22Rv1 (cell line): ENCODE data around the gene ACTN2.

Source experiments
- ZFX ChIP-seq: fragments of 450-650 bp; IDR thresholded peaks from 2 replicates; pipeline ENCODE4 v1.6.1; 2017; ENCODE audit warnings: antibody characterized with exemption, borderline replicate concordance
- TF ChIP-seq, protein P1 (sequence below): fragments of 450-650 bp; IDR thresholded peaks from 2 replicates; pipeline ENCODE4 v1.5.1; 2017; ENCODE audit warnings: mild to moderate bottlenecking

DNA sequence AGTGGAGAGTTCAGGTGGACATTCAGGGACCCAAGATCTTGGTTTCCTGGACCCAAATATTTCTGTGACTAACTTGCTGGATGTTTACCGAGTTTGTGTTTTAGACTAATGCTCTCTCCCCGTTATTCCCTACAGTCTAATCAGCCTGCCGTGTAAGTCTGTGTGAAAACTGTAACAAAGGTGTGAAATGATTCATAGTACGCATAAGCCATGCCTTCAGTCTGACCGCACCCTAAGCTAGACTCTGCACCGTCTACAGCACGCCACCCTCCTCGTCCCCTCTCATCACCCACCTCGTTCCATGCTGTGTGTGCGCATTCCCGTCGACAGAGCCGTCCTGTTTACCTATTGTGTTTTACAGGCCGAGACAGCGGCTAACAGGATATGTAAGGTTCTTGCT is 50.5 kb downstream of the ACTN2 start:
- TF ChIP-seq, protein P1, sequence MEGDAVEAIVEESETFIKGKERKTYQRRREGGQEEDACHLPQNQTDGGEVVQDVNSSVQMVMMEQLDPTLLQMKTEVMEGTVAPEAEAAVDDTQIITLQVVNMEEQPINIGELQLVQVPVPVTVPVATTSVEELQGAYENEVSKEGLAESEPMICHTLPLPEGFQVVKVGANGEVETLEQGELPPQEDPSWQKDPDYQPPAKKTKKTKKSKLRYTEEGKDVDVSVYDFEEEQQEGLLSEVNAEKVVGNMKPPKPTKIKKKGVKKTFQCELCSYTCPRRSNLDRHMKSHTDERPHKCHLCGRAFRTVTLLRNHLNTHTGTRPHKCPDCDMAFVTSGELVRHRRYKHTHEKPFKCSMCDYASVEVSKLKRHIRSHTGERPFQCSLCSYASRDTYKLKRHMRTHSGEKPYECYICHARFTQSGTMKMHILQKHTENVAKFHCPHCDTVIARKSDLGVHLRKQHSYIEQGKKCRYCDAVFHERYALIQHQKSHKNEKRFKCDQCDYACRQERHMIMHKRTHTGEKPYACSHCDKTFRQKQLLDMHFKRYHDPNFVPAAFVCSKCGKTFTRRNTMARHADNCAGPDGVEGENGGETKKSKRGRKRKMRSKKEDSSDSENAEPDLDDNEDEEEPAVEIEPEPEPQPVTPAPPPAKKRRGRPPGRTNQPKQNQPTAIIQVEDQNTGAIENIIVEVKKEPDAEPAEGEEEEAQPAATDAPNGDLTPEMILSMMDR, result no peak
- TF ChIP-seq ZFX, result no peak
